Vagina (tissue), 2 donors: Measurements from ENCODE around the gene CBX5.
"Not testable (repeated sequence)": the region's sequence is repeated elsewhere in the genome, so short reads cannot be mapped to it uniquely, and the experiment has no call there.

Experiments used
- POLR2AphosphoS5 ChIP-seq, 2 donors: sonication (generic); formaldehyde crosslinking; IDR thresholded peaks; one replicate each; pipeline ENCODE4 v1.9.0; 2017; ENCODE audit warnings: antibody characterized with exemption in 2 of 2, mild to moderate bottlenecking in 2 of 2, low read depth in 1 of 2; ENCODE audit not compliant: insufficient read depth in 1 of 2
- TF ChIP-seq, protein P1 (sequence below), 3 experiments: fragments of 450-650 bp in 2 of 3; fragments of 200-600 bp in 1 of 3; sonication (generic) in 1 of 3; IDR thresholded peaks; one replicate each; pipeline ENCODE4 v1.5.1; 2017 to 2019; ENCODE audit warnings: antibody characterized with exemption in 3 of 3, mild to moderate bottlenecking in 2 of 3, moderate library complexity in 2 of 3

GRCh38 chr12:54284070-54284780, 4.3 kb upstream of the CBX5 start:
- TF ChIP-seq, protein P1, sequence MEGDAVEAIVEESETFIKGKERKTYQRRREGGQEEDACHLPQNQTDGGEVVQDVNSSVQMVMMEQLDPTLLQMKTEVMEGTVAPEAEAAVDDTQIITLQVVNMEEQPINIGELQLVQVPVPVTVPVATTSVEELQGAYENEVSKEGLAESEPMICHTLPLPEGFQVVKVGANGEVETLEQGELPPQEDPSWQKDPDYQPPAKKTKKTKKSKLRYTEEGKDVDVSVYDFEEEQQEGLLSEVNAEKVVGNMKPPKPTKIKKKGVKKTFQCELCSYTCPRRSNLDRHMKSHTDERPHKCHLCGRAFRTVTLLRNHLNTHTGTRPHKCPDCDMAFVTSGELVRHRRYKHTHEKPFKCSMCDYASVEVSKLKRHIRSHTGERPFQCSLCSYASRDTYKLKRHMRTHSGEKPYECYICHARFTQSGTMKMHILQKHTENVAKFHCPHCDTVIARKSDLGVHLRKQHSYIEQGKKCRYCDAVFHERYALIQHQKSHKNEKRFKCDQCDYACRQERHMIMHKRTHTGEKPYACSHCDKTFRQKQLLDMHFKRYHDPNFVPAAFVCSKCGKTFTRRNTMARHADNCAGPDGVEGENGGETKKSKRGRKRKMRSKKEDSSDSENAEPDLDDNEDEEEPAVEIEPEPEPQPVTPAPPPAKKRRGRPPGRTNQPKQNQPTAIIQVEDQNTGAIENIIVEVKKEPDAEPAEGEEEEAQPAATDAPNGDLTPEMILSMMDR (IDR thresholded peaks at IDR 0.05) = not testable (repeated sequence)
- not testable (repeated sequence) for TF ChIP-seq POLR2AphosphoS5 (IDR thresholded peaks at IDR 0.05; ENCODE audit: insufficient read depth in 1 of 2, low read depth in 1 of 2)
